B cell (primary cell): Measurements from ENCODE around the gene CEP89. TPM values are rescaled to one million over a fixed set of nuclear protein-coding genes. Genes with fewer than 3 reads are reported as not detected.
"Not testable (repeated sequence)": the region's sequence is repeated elsewhere in the genome, so short reads cannot be mapped to it uniquely, and the experiment has no call there.

Source experiments
- ATAC-seq: fragments of 200-7000 bp; cut with Tn5 transposase; one replicate; pipeline ENCODE4 v1.10.0; 2021; ENCODE audit warnings: low read depth, mild to moderate bottlenecking, moderate number of reproducible peaks, moderate library complexity
- CTCF ChIA-PET: fragments of 350-600 bp; sonication (Branson Sonifier 250); formaldehyde crosslinking; loops from one replicate; lab custom pipeline; 2021; ENCODE audit warnings: antibody characterized with exemption, inconsistent platforms; lab: Charles Lee
- POLR2A ChIA-PET: fragments of 350-600 bp; sonication (Branson Sonifier 250); formaldehyde crosslinking; loops from one replicate; lab custom pipeline; 2021; ENCODE audit warnings: antibody characterized with exemption; lab: Charles Lee
- DNase-seq: peaks from one replicate; pipeline ENCODE4 v3.0.0; 2013
- H2AFZ ChIP-seq: 2 replicates; pipeline ENCODE4 v1.6.1; 2012; ENCODE audit warnings: mild to moderate bottlenecking, low read depth, low read length; ENCODE audit not compliant: insufficient read depth, poor library complexity, severe bottlenecking
- H3K27ac ChIP-seq, 2 donors: 1 replicate in 1 of 2; 2 replicates in 1 of 2; pipeline ENCODE4 v1.5.1; 2012 to 2013; ENCODE audit warnings: low read length in 2 of 2, mild to moderate bottlenecking in 2 of 2, moderate library complexity in 1 of 2
- H3K27me3 ChIP-seq, 4 experiments: fragments of 200-600 bp in 1 of 4; sonication (generic) in 1 of 4; replicated peaks in 1 of 4; 1 replicate in 2 of 4; 2 replicates in 2 of 4; pipeline versions ENCODE4 v1.6.1 to v1.7.0; 2013 to 2016; ENCODE audit warnings: low read length in 3 of 4, mild to moderate bottlenecking in 2 of 4, mixed read lengths in 1 of 4, moderate library complexity in 1 of 4; ENCODE audit not compliant: insufficient read depth in 4 of 4, control insufficient read depth in 3 of 4; ENCODE audit errors: control extremely low read depth in 1 of 4
- H3K36me3 ChIP-seq, 2 experiments: replicated peaks in 1 of 2; 1 replicate in 1 of 2; 2 replicates in 1 of 2; pipeline versions ENCODE4 v1.6.1 to v1.7.1; 2013; ENCODE audit warnings: low read length in 1 of 2; ENCODE audit not compliant: insufficient read depth in 2 of 2, control insufficient read depth in 1 of 2; ENCODE audit errors: control extremely low read depth in 1 of 2, extremely low read depth in 1 of 2
- H3K4me1 ChIP-seq, 2 donors: fragments of 200-600 bp in 1 of 2; sonication (generic) in 1 of 2; 1 replicate in 1 of 2; 2 replicates in 1 of 2; pipeline versions ENCODE4 v1.5.1 to v1.6.1; 2013 to 2017; ENCODE audit warnings: low read length in 2 of 2; ENCODE audit not compliant: control insufficient read depth in 2 of 2, insufficient read depth in 2 of 2
- H3K4me2 ChIP-seq: replicated peaks from 2 replicates; pipeline ENCODE3; 2012; ENCODE audit warnings: mild to moderate bottlenecking, low read depth, low read length; ENCODE audit not compliant: poor library complexity, severe bottlenecking
- H3K4me3 ChIP-seq, 5 experiments: fragments of 200-600 bp in 1 of 5; sonication (generic) in 1 of 5; 1 replicate in 3 of 5; 2 replicates in 2 of 5; pipeline versions ENCODE4 v1.5.1 to v1.7.0; 2011 to 2016; ENCODE audit warnings: low read length in 4 of 5, mild to moderate bottlenecking in 4 of 5, low read depth in 2 of 5, control low read depth in 1 of 5, moderate library complexity in 1 of 5; ENCODE audit not compliant: insufficient read depth in 1 of 5; ENCODE audit errors: control extremely low read depth in 1 of 5, extremely low read depth in 1 of 5
- H3K79me2 ChIP-seq: fragments of 200-600 bp; sonication (generic); one replicate; pipeline ENCODE4 v1.6.0; 2016; ENCODE audit warnings: low read length; ENCODE audit not compliant: control insufficient read depth, insufficient read depth
- H3K9ac ChIP-seq: fragments of 200-600 bp; sonication (generic); 2 replicates; pipeline ENCODE4 v1.6.1; 2017; ENCODE audit warnings: mild to moderate bottlenecking, low read length, moderate library complexity
- H3K9me3 ChIP-seq, 3 donors: one replicate each; pipeline versions ENCODE4 v1.6.1 to v1.7.1; 2013; ENCODE audit warnings: low read length in 2 of 3; ENCODE audit not compliant: control insufficient read depth in 2 of 3, insufficient read depth in 1 of 3; ENCODE audit errors: control extremely low read depth in 1 of 3
- H4K20me1 ChIP-seq: 2 replicates; pipeline ENCODE4 v1.6.0; 2012; ENCODE audit warnings: mild to moderate bottlenecking, low read length; ENCODE audit not compliant: insufficient read depth, control insufficient read depth, poor library complexity, severe bottlenecking
- H3K27ac Mint-ChIP-seq: one replicate; pipeline ENCODE4 v1.8.0; 2021; ENCODE audit warnings: mixed read lengths
- H3K27me3 Mint-ChIP-seq: one replicate; pipeline ENCODE4 v1.8.0; 2021; ENCODE audit warnings: mixed read lengths
- H3K4me1 Mint-ChIP-seq: one replicate; pipeline ENCODE4 v1.8.0; 2021; ENCODE audit warnings: mixed read lengths
- H3K4me3 Mint-ChIP-seq: one replicate; pipeline ENCODE4 v1.8.0; 2021; ENCODE audit warnings: mixed read lengths
- H3K9me3 Mint-ChIP-seq: one replicate; pipeline ENCODE4 v1.8.0; 2022; ENCODE audit warnings: mixed read lengths; ENCODE audit not compliant: insufficient read depth
- CTCF ChIP-seq: fragments of 200-600 bp; IDR thresholded peaks from one replicate; pipeline ENCODE4 v1.8.0; 2022; ENCODE audit warnings: antibody characterized with exemption, mild to moderate bottlenecking
- EZH2 ChIP-seq: IDR thresholded peaks from 2 replicates; pipeline ENCODE4 v1.6.1; 2012; ENCODE audit warnings: borderline replicate concordance, low read depth, mild to moderate bottlenecking, moderate library complexity, low read length; ENCODE audit not compliant: insufficient read depth, poor library complexity, severe bottlenecking
- WGBS: methylation state at CpG from one replicate; pipeline ENCODE4 v1.1.5; 2013; ENCODE audit warnings: missing lambda C conversion rate; ENCODE audit not compliant: insufficient coverage; 5-methylcytosine and 5-hydroxymethylcytosine counted together
- intact Hi-C: fragments of 100-400 bp; cut with micrococcal nuclease; formaldehyde crosslinking; loops from one replicate; pipeline ENCODE4 v1.10.0; 2022
- polyA plus RNA-seq: library from polyadenylated mRNA; depleted of rRNA; stranded (reverse); fragments of >200 nt; gene quantifications from 2 replicates; pipeline ENCODE4 v1.2.3, GENCODE V29; 2012
- total RNA-seq, 2 donors: library from RNA; stranded (reverse); fragments of 120-200 nt in 1 of 2; gene quantifications; 1 replicate in 1 of 2; 2 replicates in 1 of 2; pipeline versions ENCODE4 v1.2.3 to v1.2.4, GENCODE V29; 2013 to 2022

The CEP89 gene
- total and polyA plus RNA-seq, 2 donors (not counting 1 experiment from before 2014, with no cell fraction given), result 10.2 to 38.6 TPM

DNA sequence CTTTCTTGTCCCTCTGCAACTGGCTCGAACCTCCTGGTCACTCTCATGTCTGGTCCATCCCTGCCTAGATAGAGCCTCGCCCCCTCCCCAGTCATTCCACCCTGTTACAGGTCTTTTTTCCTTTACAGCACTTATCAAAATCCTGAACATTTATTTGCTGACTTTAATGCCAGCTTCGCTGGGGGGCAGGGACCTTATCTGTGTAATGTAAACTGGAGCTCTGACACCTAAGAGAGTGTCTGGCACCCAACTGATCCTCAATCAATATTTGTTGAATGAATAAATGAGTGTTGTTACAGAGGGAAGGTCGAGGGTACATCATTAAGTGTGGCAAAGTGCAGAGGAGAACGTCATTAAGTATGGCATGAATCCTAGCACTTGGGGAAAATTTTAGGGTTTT is 17.0 kb upstream of the CEP89 start:
- no peak overlapping the region for H3K27ac Mint-ChIP-seq
- no peaks in the 10 kb centered on the region for H3K9me3 Mint-ChIP-seq
- Histone ChIP-seq H4K20me1 (no peaks in the 10 kb centered on the region), H3K79me2 (no peaks in the 10 kb centered on the region), H3K36me3 (no peaks in the 10 kb centered on the region), H2AFZ (no peak overlapping the region), H3K4me1 (no peaks in the 10 kb centered on the region), H3K4me2 (no peak overlapping the region), H3K9ac (no peak overlapping the region), H3K27me3 (no peaks in the 10 kb centered on the region), H3K9me3 (no peaks in the 10 kb centered on the region), H3K27ac (no peak overlapping the region), H3K4me3 (no peak overlapping the region)
- H3K27me3 Mint-ChIP-seq, result no peaks in the 10 kb centered on the region
- CTCF ChIA-PET, result no interaction called here
- H3K4me3 Mint-ChIP-seq, result no peak overlapping the region
- WGBS, result 64% methylated on average over 1 of the region's 5 CpGs
- TF ChIP-seq CTCF, result no peak
- no peak for TF ChIP-seq EZH2
- DNase-seq, result no peak
- H3K4me1 Mint-ChIP-seq, result no peaks in the 10 kb centered on the region
- intact Hi-C loops, result no loop called here
- ATAC-seq, result no peak
- POLR2A ChIA-PET, result no interaction called here

- H3K27ac ChIP-seq, H3K36me3 ChIP-seq, H3K4me1 Mint-ChIP-seq, H3K4me2 ChIP-seq, H3K9ac ChIP-seq, H3K27me3 ChIP-seq, H3K9me3 Mint-ChIP-seq, POLR2A ChIA-PET, H3K79me2 ChIP-seq, intact Hi-C loops, H3K4me1 ChIP-seq, H3K27ac Mint-ChIP-seq, H3K4me3 Mint-ChIP-seq, CTCF ChIA-PET, H3K4me3 ChIP-seq, H3K27me3 Mint-ChIP-seq, DNase-seq, ATAC-seq, H3K9me3 ChIP-seq, H2AFZ ChIP-seq, H4K20me1 ChIP-seq: not testable (repeated sequence)
- 89% methylated on average over 5 of the region's 5 CpGs for WGBS
Measured at GRCh38 chr19:32988254-32988653, 16.5 kb upstream of the CEP89 start.

DNA sequence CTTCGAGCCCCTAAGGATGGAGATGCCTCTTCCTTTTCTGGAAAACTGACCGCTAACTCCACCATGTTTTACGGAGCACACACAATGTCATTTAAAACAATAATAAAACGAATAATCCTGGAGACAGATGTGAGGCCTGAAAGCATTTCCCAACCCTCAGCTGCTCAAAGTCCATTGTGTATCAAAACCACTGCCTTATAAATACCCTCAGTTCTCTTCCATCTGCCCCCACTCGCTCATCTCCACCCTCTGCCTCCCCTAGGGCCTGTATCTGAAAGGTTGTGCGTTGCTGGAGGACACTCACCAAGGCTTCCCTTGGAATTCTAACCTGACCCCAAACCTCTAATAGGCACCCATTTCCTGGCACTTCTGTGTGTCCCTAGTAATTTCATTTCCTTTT is 10.7 kb upstream of the CEP89 start:
- H3K4me1 Mint-ChIP-seq, H3K27me3 ChIP-seq, POLR2A ChIA-PET, H4K20me1 ChIP-seq, H3K9me3 ChIP-seq, H3K4me1 ChIP-seq, H3K27me3 Mint-ChIP-seq, H3K27ac Mint-ChIP-seq, intact Hi-C loops, H3K27ac ChIP-seq, ATAC-seq, H3K4me3 ChIP-seq, H3K4me3 Mint-ChIP-seq, H3K4me2 ChIP-seq, H3K9ac ChIP-seq, H3K9me3 Mint-ChIP-seq, DNase-seq, H2AFZ ChIP-seq, H3K36me3 ChIP-seq, CTCF ChIA-PET, H3K79me2 ChIP-seq: not testable (repeated sequence)
- 99% methylated on average over 5 of the region's 6 CpGs for WGBS
